ENCODE data around the gene RXRB.

DNA sequence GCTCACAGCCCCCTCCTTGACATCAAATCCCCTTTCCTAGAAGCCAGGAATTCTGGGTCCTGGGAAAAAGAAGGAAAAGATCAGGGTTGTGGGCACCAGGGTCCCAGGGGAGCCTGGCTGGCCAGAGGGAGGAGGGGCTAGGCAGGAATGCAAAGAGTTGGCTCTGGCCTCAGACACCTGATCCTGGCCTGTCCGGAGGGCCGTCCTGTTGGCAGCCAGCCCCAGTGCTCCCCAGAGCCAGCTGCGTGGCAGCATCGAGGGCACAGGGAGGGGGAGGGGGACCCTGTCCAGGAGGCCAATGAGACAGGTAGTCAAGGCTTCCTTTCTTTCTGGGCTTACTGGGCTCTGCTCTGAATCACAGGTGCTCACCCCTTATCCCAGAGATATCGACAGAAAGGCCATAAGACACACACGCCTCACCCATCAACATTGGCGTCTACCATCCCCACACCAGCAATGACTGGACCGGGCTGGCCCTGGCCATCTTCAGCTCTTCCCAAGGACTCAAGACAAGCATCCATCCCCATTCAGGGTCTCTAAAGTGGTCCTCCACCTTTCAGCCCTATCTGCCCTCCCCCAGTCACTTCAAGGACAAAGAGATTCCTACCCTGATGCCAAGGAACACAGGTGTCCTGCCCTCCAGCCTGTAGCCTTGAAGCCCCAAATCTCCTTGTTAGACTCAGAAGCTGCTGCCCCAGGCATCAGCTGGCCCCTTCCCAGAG, 8.9 kb downstream of the RXRB start:
- TF ChIP-seq, protein P1, sequence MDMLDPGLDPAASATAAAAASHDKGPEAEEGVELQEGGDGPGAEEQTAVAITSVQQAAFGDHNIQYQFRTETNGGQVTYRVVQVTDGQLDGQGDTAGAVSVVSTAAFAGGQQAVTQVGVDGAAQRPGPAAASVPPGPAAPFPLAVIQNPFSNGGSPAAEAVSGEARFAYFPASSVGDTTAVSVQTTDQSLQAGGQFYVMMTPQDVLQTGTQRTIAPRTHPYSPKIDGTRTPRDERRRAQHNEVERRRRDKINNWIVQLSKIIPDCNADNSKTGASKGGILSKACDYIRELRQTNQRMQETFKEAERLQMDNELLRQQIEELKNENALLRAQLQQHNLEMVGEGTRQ (IDR thresholded peaks at IDR 0.05; ENCODE audit: borderline replicate concordance, low read depth, low read length), result no peak
- no peak for TF ChIP-seq POLR2AphosphoS5 (IDR thresholded peaks at IDR 0.05; ENCODE audit: low read depth, low read length)
- no peak for TF ChIP-seq EP300 (IDR thresholded peaks at IDR 0.05; ENCODE audit: borderline replicate concordance in 1 of 2, low read depth in 1 of 2, low read length in 1 of 2)
- TF ChIP-seq, protein P2, sequence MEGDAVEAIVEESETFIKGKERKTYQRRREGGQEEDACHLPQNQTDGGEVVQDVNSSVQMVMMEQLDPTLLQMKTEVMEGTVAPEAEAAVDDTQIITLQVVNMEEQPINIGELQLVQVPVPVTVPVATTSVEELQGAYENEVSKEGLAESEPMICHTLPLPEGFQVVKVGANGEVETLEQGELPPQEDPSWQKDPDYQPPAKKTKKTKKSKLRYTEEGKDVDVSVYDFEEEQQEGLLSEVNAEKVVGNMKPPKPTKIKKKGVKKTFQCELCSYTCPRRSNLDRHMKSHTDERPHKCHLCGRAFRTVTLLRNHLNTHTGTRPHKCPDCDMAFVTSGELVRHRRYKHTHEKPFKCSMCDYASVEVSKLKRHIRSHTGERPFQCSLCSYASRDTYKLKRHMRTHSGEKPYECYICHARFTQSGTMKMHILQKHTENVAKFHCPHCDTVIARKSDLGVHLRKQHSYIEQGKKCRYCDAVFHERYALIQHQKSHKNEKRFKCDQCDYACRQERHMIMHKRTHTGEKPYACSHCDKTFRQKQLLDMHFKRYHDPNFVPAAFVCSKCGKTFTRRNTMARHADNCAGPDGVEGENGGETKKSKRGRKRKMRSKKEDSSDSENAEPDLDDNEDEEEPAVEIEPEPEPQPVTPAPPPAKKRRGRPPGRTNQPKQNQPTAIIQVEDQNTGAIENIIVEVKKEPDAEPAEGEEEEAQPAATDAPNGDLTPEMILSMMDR (IDR thresholded peaks at IDR 0.05), result no peak
- TF ChIP-seq ELF1 (IDR thresholded peaks at IDR 0.05), result no peak
- TF ChIP-seq RCOR1 (IDR thresholded peaks at IDR 0.05; ENCODE audit: low read length), result no peak
- no peak for TF ChIP-seq EZH2phosphoT487 (IDR thresholded peaks at IDR 0.05; ENCODE audit: borderline replicate concordance, low read depth)
- no peak for TF ChIP-seq FOXM1 (IDR thresholded peaks at IDR 0.05; ENCODE audit: low read depth)
- no peak for TF ChIP-seq TAF1 (IDR thresholded peaks at IDR 0.05; ENCODE audit: borderline replicate concordance, low read depth, low read length)
- TF ChIP-seq, protein P3, sequence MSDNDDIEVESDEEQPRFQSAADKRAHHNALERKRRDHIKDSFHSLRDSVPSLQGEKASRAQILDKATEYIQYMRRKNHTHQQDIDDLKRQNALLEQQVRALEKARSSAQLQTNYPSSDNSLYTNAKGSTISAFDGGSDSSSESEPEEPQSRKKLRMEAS (IDR thresholded peaks at IDR 0.05; ENCODE audit: low read depth), result no peak

Measured in SK-N-SH (cell line).